Camera-type eye (tissue), 1 donor: ENCODE measurements around the gene IKBIP. TPM values are rescaled to one million over a fixed set of nuclear protein-coding genes. Genes with fewer than 3 reads are reported as not detected.

ENCODE experiments used
- total RNA-seq: library from RNA; depleted of rRNA; stranded (reverse); fragments of >200 nt; gene quantifications from one replicate; pipeline ENCODE4 v1.2.3, GENCODE V29; 2014

Gene IKBIP
- 27.9 TPM for total RNA-seq

GRCh38 chr12:98644712-98645571, at the start of gene IKBIP, which contains the start of gene APAF1:
TSS of gene IKBIP (minus strand) at chr12:98644788. CDS start at chr12:98644701, 87 bp downstream.
TSS of gene APAF1 (plus strand) at chr12:98645290. CDS start at chr12:98648360, 3,070 bp downstream.

DNA sequence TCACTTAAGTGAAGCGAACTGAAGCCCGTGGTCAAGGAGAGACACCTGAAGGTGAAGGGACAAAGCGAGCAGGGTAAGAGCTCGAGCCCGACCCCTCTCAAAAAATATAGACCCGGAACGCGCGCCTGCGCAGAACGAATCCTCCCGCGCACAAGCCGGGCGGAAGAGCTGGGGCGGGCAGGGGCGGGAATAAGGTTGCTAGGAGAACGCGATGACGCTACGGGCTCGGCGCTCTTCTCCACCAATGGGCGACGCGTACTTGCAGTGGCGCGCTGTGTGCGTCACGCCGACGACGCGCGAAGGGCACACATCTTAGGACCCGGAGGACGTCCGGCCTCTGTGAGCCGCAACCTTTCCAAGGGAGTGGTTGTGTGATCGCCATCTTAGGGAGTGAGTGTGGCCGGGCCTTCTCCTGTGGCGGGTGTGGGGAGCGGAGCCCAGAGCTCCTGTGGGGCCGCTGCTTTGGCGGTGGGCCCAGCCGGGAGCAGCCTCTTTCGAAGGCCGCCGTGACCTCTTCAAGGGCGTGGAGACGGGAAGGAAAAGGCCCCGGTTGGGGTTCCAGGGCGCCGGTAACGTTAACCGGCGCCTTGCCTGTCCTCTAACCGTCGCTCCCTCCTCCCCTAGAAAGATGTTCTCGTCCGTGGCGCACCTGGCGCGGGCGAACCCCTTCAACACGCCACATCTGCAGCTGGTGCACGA, 51.1 kb downstream of the IKBIP start, which contains the start of gene SLC25A3:
SLC25A3 (plus strand) TSS at position 336 of the 699 bp plus-strand sequence; CDS start at position 629, 293 bp downstream.

Other genes starting within 250 kb of the IKBIP start
- 281 TPM for gene TMPO, start 129.2 kb downstream of the IKBIP start, total RNA-seq
- 454 TPM for gene SLC25A3, start 51.1 kb downstream of the IKBIP start, total RNA-seq
- gene APAF1, start 502 bp upstream of the IKBIP start, total RNA-seq, result 58.3 TPM